Mammary microvascular endothelial cell (primary cell): Measurements from ENCODE around the gene MOB3C. TPM values are rescaled to one million over a fixed set of nuclear protein-coding genes. Genes with fewer than 3 reads are reported as not detected.

Experiments
- total RNA-seq: library from RNA; depleted of rRNA; stranded (reverse); fragments of >200 nt; gene quantifications from 2 replicates; pipeline ENCODE4 v1.2.3, GENCODE V29; 2015

The MOB3C gene
- total RNA-seq: 6.3 and 7.6 TPM in 2 replicates

DNA sequence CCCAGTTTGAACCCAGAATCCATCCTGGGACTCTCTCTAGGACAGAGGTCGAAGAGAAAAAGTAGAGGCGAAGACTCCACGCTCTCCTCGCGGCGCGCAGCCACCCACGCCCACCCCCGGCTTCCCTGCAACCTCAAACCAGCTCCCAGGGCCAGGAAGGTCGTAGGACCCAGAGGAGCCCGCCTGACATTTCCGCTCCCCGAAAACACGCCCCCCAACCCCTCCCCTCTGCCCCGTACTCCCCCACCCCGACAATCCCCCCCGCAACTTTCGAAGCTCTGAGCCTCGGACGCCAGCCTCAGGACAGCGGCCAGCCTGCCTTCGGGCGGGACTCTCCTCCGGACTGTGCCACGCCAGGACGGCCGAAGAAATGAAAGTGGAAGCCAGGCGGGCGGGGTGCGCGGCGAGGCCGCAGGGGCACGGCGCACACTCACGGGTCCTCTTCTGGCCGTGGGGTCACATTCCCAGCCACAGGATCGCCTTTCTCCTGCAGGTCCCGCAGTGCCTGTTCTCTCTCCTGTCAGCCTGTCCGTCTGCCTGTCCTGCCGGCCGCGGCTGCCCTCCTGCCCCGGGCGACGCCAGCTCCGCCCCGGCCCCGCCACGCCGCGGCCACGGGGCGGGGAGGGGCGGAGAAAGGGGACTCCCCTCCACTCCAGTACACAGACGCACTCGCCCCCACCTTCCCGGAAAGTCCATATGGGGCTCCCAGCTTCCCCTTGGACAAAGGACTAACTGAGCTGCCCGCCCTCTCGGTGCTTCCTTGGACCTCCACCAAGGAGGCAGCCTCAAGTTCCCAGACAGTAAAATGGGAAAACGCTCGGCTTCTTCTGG is at the start of gene MOB3C:
TSS of gene MOB3C (minus strand) at position 535 of the 831 bp plus-strand sequence. CDS start 3,490 bp downstream, outside the sequence.

DNA sequence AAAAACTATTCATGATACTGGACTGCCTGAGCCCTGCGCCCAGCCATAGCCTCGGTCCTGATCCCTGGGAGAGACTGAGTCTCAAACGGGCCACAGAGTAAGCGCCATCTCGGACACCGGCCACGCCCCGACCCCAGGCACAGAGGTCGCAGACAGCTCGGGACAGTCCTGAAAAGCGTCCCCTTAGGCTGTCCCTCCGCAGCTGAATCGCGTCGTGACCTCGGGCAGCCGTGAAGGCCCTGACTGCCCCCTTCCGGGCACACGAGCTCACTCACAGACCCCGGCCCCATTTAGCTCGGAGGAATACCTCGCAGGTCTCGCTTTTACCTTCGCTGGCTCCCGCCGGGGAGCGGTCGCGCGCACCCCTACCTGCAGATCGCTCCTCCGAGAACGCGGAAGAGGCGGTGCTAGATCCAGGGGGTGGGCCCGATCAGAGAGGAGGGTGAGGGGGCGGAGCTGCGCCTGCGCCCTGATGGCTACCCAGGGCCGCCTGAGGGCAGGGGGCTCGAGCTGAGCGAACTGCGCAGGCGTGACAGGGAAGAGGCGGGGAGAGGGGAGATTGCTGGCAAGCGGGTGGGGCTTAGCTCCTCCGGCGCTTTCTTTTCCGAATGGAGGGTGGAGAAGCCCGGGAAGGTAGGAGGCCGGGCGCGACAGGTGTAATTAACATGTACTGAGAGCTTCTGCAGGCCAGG is 12.6 kb downstream of the MOB3C start, which contains the start of gene MKNK1:
TSS of gene MKNK1 (minus strand) at position 411 of the 692 bp plus-strand sequence. CDS start 20,941 bp downstream, outside the sequence.

Other genes with a start within 250 kb of the MOB3C start
- 0.30 and 0.53 TPM in 2 replicates for gene FAAH, start 222.5 kb downstream of the MOB3C start, total RNA-seq
- not detected in 2 replicates for gene DMBX1, start 127.0 kb downstream of the MOB3C start, total RNA-seq
- gene KNCN, start 65.2 kb downstream of the MOB3C start, total RNA-seq: not detected in 2 replicates
- 14.3 and 15.8 TPM in 2 replicates for gene MKNK1, start 12.5 kb downstream of the MOB3C start, total RNA-seq
- gene ATPAF1, start 51.6 kb upstream of the MOB3C start, total RNA-seq: 31.9 and 33.8 TPM in 2 replicates
- not detected in 2 replicates for gene TEX38, start 55.0 kb upstream of the MOB3C start, total RNA-seq
- 56.5 and 65.6 TPM in 2 replicates for gene EFCAB14, start 102.3 kb upstream of the MOB3C start, total RNA-seq
- not detected in 2 replicates for gene CYP4B1, start 182.2 kb upstream of the MOB3C start, total RNA-seq